Kidney (tissue), 14 donors: Measurements from ENCODE around the gene ACADS. TPM values are rescaled to one million over a fixed set of nuclear protein-coding genes. Genes with fewer than 3 reads are reported as not detected.
A peak's percentile ranks its signal among the peaks of the same experiment; 100 is the strongest.

Experiments used
- DNase-seq, 5 donors: peaks; one replicate each; pipeline ENCODE4 v3.0.0-alpha.2; 2013 to 2020
- FAIRE-seq: peaks from 2 replicates; lab custom pipeline; 2012; peaks lifted over from hg19 to GRCh38; lab: Jason Lieb, UNC
- H3K27ac ChIP-seq, 2 donors: one replicate each; pipeline ENCODE4 v1.7.0; 2013; ENCODE audit warnings: low read depth in 2 of 2, low read length in 2 of 2, inconsistent platforms in 1 of 2
- H3K27me3 ChIP-seq: one replicate; pipeline ENCODE4 v1.7.1; 2013; ENCODE audit warnings: low read length, inconsistent platforms; ENCODE audit not compliant: control insufficient read depth, insufficient read depth
- H3K36me3 ChIP-seq, 3 donors: one replicate each; pipeline versions ENCODE4 v1.7.0 to v1.7.1; 2013; ENCODE audit warnings: low read length in 3 of 3, control low read depth in 1 of 3, inconsistent platforms in 1 of 3; ENCODE audit not compliant: insufficient read depth in 3 of 3, control insufficient read depth in 2 of 3
- H3K4me1 ChIP-seq, 3 donors: one replicate each; pipeline versions ENCODE4 v1.7.0 to v1.7.1; 2013; ENCODE audit warnings: low read length in 3 of 3, inconsistent platforms in 1 of 3, low read depth in 1 of 3; ENCODE audit not compliant: control insufficient read depth in 2 of 3, insufficient read depth in 2 of 3
- H3K4me3 ChIP-seq, 3 donors: one replicate each; pipeline versions ENCODE4 v1.7.0 to v1.8.1; 2013; ENCODE audit warnings: low read length in 3 of 3, control low read depth in 1 of 3, inconsistent platforms in 1 of 3
- H3K9ac ChIP-seq, 3 donors: one replicate each; pipeline versions ENCODE4 v1.7.0 to v1.7.1; 2013; ENCODE audit warnings: low read length in 3 of 3, control low read depth in 1 of 3, inconsistent platforms in 1 of 3
- H3K9me3 ChIP-seq, 3 donors: one replicate each; pipeline versions ENCODE4 v1.7.0 to v1.7.1; 2013; ENCODE audit warnings: low read length in 3 of 3, control low read depth in 1 of 3, inconsistent platforms in 1 of 3; ENCODE audit not compliant: control insufficient read depth in 2 of 3, insufficient read depth in 1 of 3
- CTCF ChIP-seq: IDR thresholded peaks from 3 replicates; pipeline ENCODE4 v1.5.1; 2012; ENCODE audit warnings: mild to moderate bottlenecking, moderate library complexity, borderline replicate concordance; ENCODE audit not compliant: insufficient read depth; ENCODE audit errors: extremely low read depth
- intact Hi-C: fragments of 100-400 bp; cut with DNase I; formaldehyde crosslinking; loops from one replicate; pipeline ENCODE4 v1.11.1; 2022
- polyA plus RNA-seq: library from polyadenylated mRNA; stranded (reverse); fragments of 350-450 nt; fragmentation: Illumina TruSeq; extraction: RNeasy Lipid Tissue Mini Kit (QIAGEN cat#74804); gene quantifications from one replicate; pipeline ENCODE4 v1.2.3, GENCODE V29; 2014; ENCODE audit warnings: low read depth, low replicate concordance; ENCODE audit not compliant: insufficient read depth
- total RNA-seq: library from RNA; stranded (reverse); fragmentation: NEBNext Ultra II Directional; extraction: Animal tissue kit (Norgen Biotek cat#: 25700); gene quantifications from one replicate; pipeline ENCODE4 v1.2.1, GENCODE V29; 2021
- donor health status: control.
- donor health status: control.
- donor health status: control.
- donor health status: control.
- donor health status: control.
- donor health status: DM: yes; HTN: yes; CAD: no.
- donor health status: Normal renal cell carcinoma (clear cell type).

ACADS gene
- total and polyA plus RNA-seq, 2 donors from 2014 or later: 24.4 to 133 TPM

GRCh38 chr12:120690978-120691377, 34.6 kb upstream of the ACADS start:
- intact Hi-C loops: no loop called here
- H3K9me3 ChIP-seq: no peaks in the 10 kb centered on the region
- H3K9ac ChIP-seq: no peak overlapping the region
- H3K4me3 ChIP-seq: no peak overlapping the region
- DNase-seq (no peak), FAIRE-seq (no peak)
- H3K4me1 ChIP-seq: peaks cover 9 to 36% (median 32%) of the 10 kb centered on the region in 3 donors
- no peak overlapping the region for H3K27ac ChIP-seq
- peaks cover 11 to 18% (median 16%) of the 10 kb centered on the region in 3 donors for H3K36me3 ChIP-seq
- no peak for TF ChIP-seq CTCF
- H3K27me3 ChIP-seq: no peaks in the 10 kb centered on the region

- H3K36me3 ChIP-seq: peaks cover 11 to 26% (median 25%) of the 10 kb centered on the region in 3 donors
- no peaks in the 10 kb centered on the region for H3K9me3 ChIP-seq
- no peak overlapping the region for H3K4me3 ChIP-seq
- peaks cover 9 to 38% (median 38%) of the 10 kb centered on the region in 3 donors for H3K4me1 ChIP-seq
- no peak for DNase-seq
- FAIRE-seq: no peak
- H3K27me3 ChIP-seq: no peaks in the 10 kb centered on the region
- no peak overlapping the region for H3K27ac ChIP-seq
- no peak overlapping the region for H3K9ac ChIP-seq
- intact Hi-C loops: no loop called here
- TF ChIP-seq CTCF: no peak
Observed at GRCh38 chr12:120692524-120693033, 33.0 kb upstream of the ACADS start.

- DNase-seq (no peak), FAIRE-seq (no peak)
- no peak for TF ChIP-seq CTCF
- H3K36me3 ChIP-seq: peaks cover 14 to 33% (median 28%) of the 10 kb centered on the region in 3 donors
- no peaks in the 10 kb centered on the region for H3K9me3 ChIP-seq
- H3K27ac ChIP-seq: no peak overlapping the region
- H3K4me3 ChIP-seq: no peak overlapping the region
- H3K27me3 ChIP-seq: no peaks in the 10 kb centered on the region
- intact Hi-C loops: no loop called here
- H3K4me1 ChIP-seq: peaks cover 4 to 35% (median 30%) of the 10 kb centered on the region in 3 donors
- H3K9ac ChIP-seq: no peak overlapping the region
Observed at GRCh38 chr12:120693848-120694247, 31.8 kb upstream of the ACADS start.

- no peaks in the 10 kb centered on the region for H3K9me3 ChIP-seq
- DNase-seq (no peak), FAIRE-seq (no peak)
- TF ChIP-seq CTCF: no peak
- peak overlapping the region; percentile 59 to 68 for H3K27ac ChIP-seq
- H3K4me1 ChIP-seq: peaks cover 0 to 25% (median 18%) of the 10 kb centered on the region in 3 donors
- intact Hi-C loops: no loop called here
- H3K4me3 ChIP-seq: no peak overlapping the region
- H3K27me3 ChIP-seq: no peaks in the 10 kb centered on the region
- no peak overlapping the region for H3K9ac ChIP-seq
- peaks cover 14 to 56% (median 41%) of the 10 kb centered on the region in 3 donors for H3K36me3 ChIP-seq
Observed at GRCh38 chr12:120696626-120697025, 29.0 kb upstream of the ACADS start.
